Tibial nerve (tissue), 4 donors: Measurements from ENCODE around the gene GRB2.

Experiments
- CTCF ChIP-seq, 5 experiments: fragments of 200-600 bp in 3 of 5; fragments of 450-650 bp in 2 of 5; sonication (generic) in 3 of 5; IDR thresholded peaks; one replicate each; pipeline ENCODE4 v1.5.1; 2016 to 2019; ENCODE audit warnings: antibody characterized with exemption in 5 of 5, mild to moderate bottlenecking in 3 of 5, moderate library complexity in 2 of 5
- EP300 ChIP-seq, 2 donors: sonication (generic); formaldehyde crosslinking; IDR thresholded peaks; one replicate each; pipeline ENCODE4 v1.6.1; 2017; ENCODE audit warnings: antibody characterized with exemption in 2 of 2, mild to moderate bottlenecking in 1 of 2
- POLR2A ChIP-seq, 2 donors: fragments of 450-650 bp; IDR thresholded peaks; one replicate each; pipeline ENCODE4 v1.6.1; 2017; ENCODE audit warnings: antibody characterized with exemption in 2 of 2, mild to moderate bottlenecking in 2 of 2, moderate library complexity in 2 of 2

DNA sequence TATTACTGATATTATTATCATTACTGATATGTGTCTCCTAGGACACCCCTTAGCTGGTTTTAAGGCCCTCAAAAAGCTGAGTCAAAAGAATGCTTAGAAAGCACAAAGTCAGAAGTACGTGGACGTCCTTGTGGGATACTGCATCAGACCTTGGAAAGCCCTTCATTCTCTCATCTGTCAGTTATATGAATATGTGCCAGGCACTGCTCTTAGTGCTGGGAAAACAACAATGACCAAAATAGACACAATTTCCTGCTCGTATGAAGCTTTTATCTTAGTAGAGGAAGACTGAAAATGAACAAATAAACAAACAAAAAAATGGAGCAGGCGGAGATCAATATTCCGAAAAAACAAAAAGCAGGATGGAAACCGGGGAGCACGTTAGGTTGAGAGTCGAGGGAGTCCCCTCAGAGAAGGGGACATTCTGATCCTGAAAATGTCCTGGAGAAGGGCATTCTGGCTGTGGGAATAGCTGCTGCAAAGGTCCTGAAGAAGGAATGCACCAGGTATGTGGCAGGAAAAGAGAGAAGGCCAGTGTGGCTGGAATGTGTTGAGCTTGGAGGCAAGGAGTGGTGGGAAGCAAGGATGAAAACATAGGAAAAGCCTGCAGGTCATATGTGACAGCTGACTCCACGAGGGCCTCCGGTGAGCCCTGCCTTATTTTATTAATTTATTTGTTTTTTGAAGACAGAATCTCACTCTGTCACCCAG, 35.4 kb upstream of the GRB2 start:
- TF ChIP-seq POLR2A (IDR thresholded peaks at IDR 0.05) (no peak), CTCF (IDR thresholded peaks at IDR 0.05) (no peak), EP300 (IDR thresholded peaks at IDR 0.05) (peak in 1 of 2 donors; percentile 25)
